Measurements from ENCODE around the gene PRKAA1.

Gene PRKAA1

GRCh38 chr5:40847525-40847924 lies 49.4 kb upstream of the PRKAA1 start:
- Histone ChIP-seq H3K4me3 (ENCODE audit: low read depth, low read length) (no peak overlapping the region), H3K27ac (ENCODE audit: extremely low read depth, low read depth, low read length) (no peak overlapping the region), H3K36me3 (ENCODE audit: control insufficient read depth in 2 of 2, insufficient read depth in 1 of 2, low read length in 2 of 2) (no peaks in the 10 kb centered on the region), H3K9me3 (ENCODE audit: control insufficient read depth, insufficient read depth, low read depth, low read length) (no peaks in the 10 kb centered on the region), H3K4me1 (ENCODE audit: control insufficient read depth, insufficient read depth, low read length) (no peaks in the 10 kb centered on the region)
- TF ChIP-seq ZNF221 (tag by site-specific recombination; IDR thresholded peaks at IDR 0.05; ENCODE audit: borderline replicate concordance) = no peak
- TF ChIP-seq ZNF501 (tag by site-specific recombination; IDR thresholded peaks at IDR 0.05) = no peak
- no peak for TF ChIP-seq INSM2 (tag by site-specific recombination; IDR thresholded peaks at IDR 0.05)
- TF ChIP-seq ZNF596 (tag by site-specific recombination; IDR thresholded peaks at IDR 0.05) = no peak
- TF ChIP-seq GFI1B (tag by site-specific recombination; IDR thresholded peaks at IDR 0.05) = no peak
- no peak for TF ChIP-seq SALL2 (tag by site-specific recombination; IDR thresholded peaks at IDR 0.05; ENCODE audit: borderline replicate concordance)
- no peak for TF ChIP-seq ZNF16 (tag by site-specific recombination; IDR thresholded peaks at IDR 0.05; ENCODE audit: low read depth)
- no peak for TF ChIP-seq ZNF350 (tag by site-specific recombination; IDR thresholded peaks at IDR 0.05)
- no peak for TF ChIP-seq ZNF121 (tag by site-specific recombination; IDR thresholded peaks at IDR 0.05)
- no peak for TF ChIP-seq KLF7 (tag by site-specific recombination; IDR thresholded peaks at IDR 0.05; ENCODE audit: borderline replicate concordance)
- no peak for TF ChIP-seq SP7 (tag by site-specific recombination; IDR thresholded peaks at IDR 0.05)
- no peak for TF ChIP-seq ZNF175 (tag by site-specific recombination; IDR thresholded peaks at IDR 0.05)
- TF ChIP-seq ZNF174 (tag by site-specific recombination; IDR thresholded peaks at IDR 0.05) = no peak
- TF ChIP-seq ZNF341 (tag by site-specific recombination; IDR thresholded peaks at IDR 0.05; ENCODE audit: low read depth) = no peak
- no peak for TF ChIP-seq ZNF366 (tag by site-specific recombination; conservative IDR thresholded peaks at IDR 0.05)
- TF ChIP-seq, protein P1, sequence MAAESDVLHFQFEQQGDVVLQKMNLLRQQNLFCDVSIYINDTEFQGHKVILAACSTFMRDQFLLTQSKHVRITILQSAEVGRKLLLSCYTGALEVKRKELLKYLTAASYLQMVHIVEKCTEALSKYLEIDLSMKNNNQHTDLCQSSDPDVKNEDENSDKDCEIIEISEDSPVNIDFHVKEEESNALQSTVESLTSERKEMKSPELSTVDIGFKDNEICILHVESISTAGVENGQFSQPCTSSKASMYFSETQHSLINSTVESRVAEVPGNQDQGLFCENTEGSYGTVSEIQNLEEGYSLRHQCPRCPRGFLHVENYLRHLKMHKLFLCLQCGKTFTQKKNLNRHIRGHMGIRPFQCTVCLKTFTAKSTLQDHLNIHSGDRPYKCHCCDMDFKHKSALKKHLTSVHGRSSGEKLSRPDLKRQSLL (tag by site-specific recombination; IDR thresholded peaks at IDR 0.05) = no peak
- TF ChIP-seq BCL11B (tag by site-specific recombination; IDR thresholded peaks at IDR 0.05; ENCODE audit: low read depth) = no peak
- TF ChIP-seq, protein P2, sequence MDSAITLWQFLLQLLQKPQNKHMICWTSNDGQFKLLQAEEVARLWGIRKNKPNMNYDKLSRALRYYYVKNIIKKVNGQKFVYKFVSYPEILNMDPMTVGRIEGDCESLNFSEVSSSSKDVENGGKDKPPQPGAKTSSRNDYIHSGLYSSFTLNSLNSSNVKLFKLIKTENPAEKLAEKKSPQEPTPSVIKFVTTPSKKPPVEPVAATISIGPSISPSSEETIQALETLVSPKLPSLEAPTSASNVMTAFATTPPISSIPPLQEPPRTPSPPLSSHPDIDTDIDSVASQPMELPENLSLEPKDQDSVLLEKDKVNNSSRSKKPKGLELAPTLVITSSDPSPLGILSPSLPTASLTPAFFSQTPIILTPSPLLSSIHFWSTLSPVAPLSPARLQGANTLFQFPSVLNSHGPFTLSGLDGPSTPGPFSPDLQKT (IDR thresholded peaks at IDR 0.05; ENCODE audit: borderline replicate concordance, low read depth, low read length) = no peak
- no peak for TF ChIP-seq ZNF548 (tag by site-specific recombination; IDR thresholded peaks at IDR 0.05)
- TF ChIP-seq, protein P3, sequence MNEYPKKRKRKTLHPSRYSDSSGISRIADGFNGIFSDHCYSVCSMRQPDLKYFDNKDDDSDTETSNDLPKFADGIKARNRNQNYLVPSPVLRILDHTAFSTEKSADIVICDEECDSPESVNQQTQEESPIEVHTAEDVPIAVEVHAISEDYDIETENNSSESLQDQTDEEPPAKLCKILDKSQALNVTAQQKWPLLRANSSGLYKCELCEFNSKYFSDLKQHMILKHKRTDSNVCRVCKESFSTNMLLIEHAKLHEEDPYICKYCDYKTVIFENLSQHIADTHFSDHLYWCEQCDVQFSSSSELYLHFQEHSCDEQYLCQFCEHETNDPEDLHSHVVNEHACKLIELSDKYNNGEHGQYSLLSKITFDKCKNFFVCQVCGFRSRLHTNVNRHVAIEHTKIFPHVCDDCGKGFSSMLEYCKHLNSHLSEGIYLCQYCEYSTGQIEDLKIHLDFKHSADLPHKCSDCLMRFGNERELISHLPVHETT (tag by site-specific recombination; IDR thresholded peaks at IDR 0.05) = no peak
- POLR2A ChIA-PET = no interaction called here
- CTCF ChIA-PET = interaction anchor here (1.5 kb wide), 1 partner anchor 31 kb away, joined by 4 read pairs; no protein-coding TSS in a partner anchor

GRCh38 chr5:40846371-40846770 lies 48.2 kb upstream of the PRKAA1 start:
- H3K4me1 ChIP-seq (ENCODE audit: control insufficient read depth, insufficient read depth, low read length) = no peaks in the 10 kb centered on the region
- ChIA-PET CTCF (no interaction called here), POLR2A (no interaction called here)
- no peaks in the 10 kb centered on the region for H3K9me3 ChIP-seq (ENCODE audit: control insufficient read depth, insufficient read depth, low read depth, low read length)
- no peak overlapping the region for H3K27ac ChIP-seq (ENCODE audit: extremely low read depth, low read depth, low read length)
- H3K4me3 ChIP-seq (ENCODE audit: low read depth, low read length) = no peak overlapping the region
- TF ChIP-seq, protein P4, sequence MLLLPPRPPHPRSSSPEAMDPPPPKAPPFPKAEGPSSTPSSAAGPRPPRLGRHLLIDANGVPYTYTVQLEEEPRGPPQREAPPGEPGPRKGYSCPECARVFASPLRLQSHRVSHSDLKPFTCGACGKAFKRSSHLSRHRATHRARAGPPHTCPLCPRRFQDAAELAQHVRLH (tag by site-specific recombination; IDR thresholded peaks at IDR 0.05) = no peak
- peak; percentile 73 for TF ChIP-seq ZNF133 (tag by site-specific recombination; IDR thresholded peaks at IDR 0.05)
- TF ChIP-seq, protein P5, sequence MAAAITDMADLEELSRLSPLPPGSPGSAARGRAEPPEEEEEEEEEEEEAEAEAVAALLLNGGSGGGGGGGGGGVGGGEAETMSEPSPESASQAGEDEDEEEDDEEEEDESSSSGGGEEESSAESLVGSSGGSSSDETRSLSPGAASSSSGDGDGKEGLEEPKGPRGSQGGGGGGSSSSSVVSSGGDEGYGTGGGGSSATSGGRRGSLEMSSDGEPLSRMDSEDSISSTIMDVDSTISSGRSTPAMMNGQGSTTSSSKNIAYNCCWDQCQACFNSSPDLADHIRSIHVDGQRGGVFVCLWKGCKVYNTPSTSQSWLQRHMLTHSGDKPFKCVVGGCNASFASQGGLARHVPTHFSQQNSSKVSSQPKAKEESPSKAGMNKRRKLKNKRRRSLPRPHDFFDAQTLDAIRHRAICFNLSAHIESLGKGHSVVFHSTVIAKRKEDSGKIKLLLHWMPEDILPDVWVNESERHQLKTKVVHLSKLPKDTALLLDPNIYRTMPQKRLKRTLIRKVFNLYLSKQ (tag by site-specific recombination; IDR thresholded peaks at IDR 0.05; ENCODE audit: borderline replicate concordance) = no peak
- H3K36me3 ChIP-seq (ENCODE audit: control insufficient read depth in 2 of 2, insufficient read depth in 1 of 2, low read length in 2 of 2) = no peaks in the 10 kb centered on the region

All from HEK293 (cell line).